Measurements from ENCODE around the gene ZNF488. TPM values are rescaled to one million over a fixed set of nuclear protein-coding genes. Genes with fewer than 3 reads are reported as not detected.

ZNF488 gene
- polyA plus RNA-seq, 2 of the 4 experiments (the other 2 are of a cell fraction) = 4.0 to 8.3 TPM

DNA sequence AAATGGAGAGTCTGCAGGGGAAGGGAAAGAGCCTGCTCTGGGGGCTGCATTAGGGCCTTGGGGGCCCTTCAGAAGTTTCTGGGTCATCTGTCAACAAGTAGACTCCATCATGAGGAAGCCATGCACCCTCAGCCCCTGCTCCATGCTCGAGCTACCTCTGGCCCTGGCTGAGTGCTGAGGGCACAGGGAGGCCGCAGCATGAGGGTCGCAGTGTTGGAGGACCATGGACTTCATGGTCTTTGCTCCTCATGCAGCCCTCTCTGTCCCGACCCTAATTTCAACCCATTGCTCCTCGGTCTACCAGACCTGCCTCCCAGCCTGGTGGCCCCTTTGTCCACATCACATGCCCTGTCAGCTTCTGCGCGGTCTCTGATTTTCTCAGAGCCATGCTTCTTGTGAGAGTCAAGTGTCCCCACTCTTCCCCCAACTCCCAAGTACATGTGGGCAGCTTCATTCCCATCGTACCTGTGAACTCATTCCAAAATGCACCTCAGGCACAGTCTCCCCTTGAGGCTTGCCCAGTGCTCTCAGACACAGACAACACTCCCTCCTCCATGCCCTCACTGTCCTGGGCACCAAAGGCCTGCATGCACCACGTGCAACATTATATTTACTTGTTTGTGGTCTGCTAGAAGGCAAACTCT, 14.7 kb downstream of the ZNF488 start:
- H3K9me3 ChIP-seq = no peaks in the 10 kb centered on the region
- H3K4me3 ChIP-seq = no peak overlapping the region
- FAIRE-seq (no peak), ATAC-seq (no peak), DNase-seq (ENCODE audit: low read depth in 1 of 2, low spot score in 1 of 2) (no peak)
- no peak for TF ChIP-seq ZC3H11A (IDR thresholded peaks at IDR 0.05)
- TF ChIP-seq ZFP36 (IDR thresholded peaks at IDR 0.05; ENCODE audit: borderline replicate concordance, partially characterized antibody) = no peak
- no peak for TF ChIP-seq CEBPB (IDR thresholded peaks at IDR 0.05)
- no peak for TF ChIP-seq E2F6 (IDR thresholded peaks at IDR 0.05; ENCODE audit: borderline replicate concordance, low read depth)
- TF ChIP-seq HOXA7 (CRISPR knock-in tag; IDR thresholded peaks at IDR 0.05) = no peak
- no peaks in the 10 kb centered on the region for H3K4me1 ChIP-seq
- H3K27ac ChIP-seq = no peak overlapping the region
- ChIA-PET POLR2A (no interaction called here), CTCF (interaction anchor here (1.1 to 5.2 kb wide), 2 partner anchors 10 to 12 kb away, joined by 5 to 27 read pairs; no protein-coding TSS in a partner anchor)
- no peak overlapping the region for H3K4me2 ChIP-seq
- 77% methylated on average over 9 of the region's 9 CpGs for WGBS (ENCODE audit: missing lambda C conversion rate)

DNA sequence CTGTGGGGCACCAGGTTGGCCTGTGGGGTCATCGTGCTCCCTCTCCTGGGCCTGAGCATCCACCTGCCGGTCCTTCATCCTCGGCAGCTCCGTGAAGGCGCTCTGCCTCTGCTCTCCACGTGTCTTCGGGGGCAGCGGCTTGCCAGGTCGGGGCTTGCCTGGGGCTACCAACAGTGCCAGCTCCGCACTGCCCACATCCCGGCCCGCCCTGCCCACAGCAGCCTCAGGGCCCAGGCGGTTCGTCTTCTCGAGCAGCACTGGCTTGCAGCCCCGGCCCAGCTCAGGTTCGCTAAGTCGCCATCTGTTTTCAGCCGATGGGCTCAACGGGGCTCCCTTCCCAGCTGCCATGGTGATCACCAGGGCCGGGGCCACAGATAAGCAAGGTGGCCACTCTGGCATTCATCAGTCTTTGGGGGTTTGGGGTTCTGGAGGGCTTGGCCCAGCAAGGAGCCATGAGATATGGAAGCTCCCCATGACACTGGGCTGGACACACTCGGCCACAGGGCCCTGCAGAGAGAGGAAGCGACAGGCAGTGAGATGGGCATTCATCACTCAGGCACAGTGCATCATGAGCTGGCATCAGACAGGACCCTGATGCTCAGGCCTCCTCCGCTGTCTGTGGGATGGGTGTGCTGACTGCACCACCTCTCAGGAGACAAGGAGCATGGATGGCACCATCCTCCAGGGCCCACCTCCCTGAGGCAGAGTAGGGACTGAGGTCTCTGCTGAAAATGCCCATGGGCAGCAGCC, 15.5 kb downstream of the ZNF488 start:
- POLR2A ChIA-PET = interaction anchor here (0.9 kb wide), 1 partner anchor 16 kb away, joined by 4 read pairs; the partner anchor contains the start of gene ZNF488
- Histone ChIP-seq H3K4me3 (no peak overlapping the region), H3K4me1 (no peaks in the 10 kb centered on the region), H3K9me3 (no peaks in the 10 kb centered on the region), H3K27ac (no peak overlapping the region), H3K4me2 (no peak overlapping the region)
- FAIRE-seq = no peak
- CTCF ChIA-PET = interaction anchor here (0.8 to 5.2 kb wide), 5 partner anchors 9 to 344 kb away, joined by 3 to 27 read pairs (median 4); no protein-coding TSS in a partner anchor
- no peak for ATAC-seq
- no peak for DNase-seq (ENCODE audit: low read depth in 1 of 2, low spot score in 1 of 2)
- 95% methylated on average over 12 of the region's 24 CpGs for WGBS (ENCODE audit: missing lambda C conversion rate)
- TF ChIP-seq HES2 (IDR thresholded peaks at IDR 0.05) (no peak), RNF2 (IDR thresholded peaks at IDR 0.05; ENCODE audit: borderline replicate concordance, low read depth) (no peak), USF2 (IDR thresholded peaks at IDR 0.05) (no peak), TP53 (CRISPR knock-in tag; IDR thresholded peaks at IDR 0.05) (no peak), NR3C1 (IDR thresholded peaks at IDR 0.05) (no peak), HOXB13 (CRISPR knock-in tag; IDR thresholded peaks at IDR 0.05; ENCODE audit: low read depth) (no peak), CHD4 (IDR thresholded peaks at IDR 0.05; ENCODE audit: borderline replicate concordance) (no peak), RARB (CRISPR knock-in tag; IDR thresholded peaks at IDR 0.05) (no peak), JUNB (IDR thresholded peaks at IDR 0.05) (no peak), BHLHE40 (IDR thresholded peaks at IDR 0.05; ENCODE audit: low read depth, low read length) (no peak), CBX8 (IDR thresholded peaks at IDR 0.05) (no peak), EHMT2 (IDR thresholded peaks at IDR 0.05; ENCODE audit: low read depth) (no peak), HEYL (CRISPR knock-in tag; IDR thresholded peaks at IDR 0.05) (no peak), FOXS1 (CRISPR knock-in tag; IDR thresholded peaks at IDR 0.05) (no peak)
- TF ChIP-seq, protein P1, sequence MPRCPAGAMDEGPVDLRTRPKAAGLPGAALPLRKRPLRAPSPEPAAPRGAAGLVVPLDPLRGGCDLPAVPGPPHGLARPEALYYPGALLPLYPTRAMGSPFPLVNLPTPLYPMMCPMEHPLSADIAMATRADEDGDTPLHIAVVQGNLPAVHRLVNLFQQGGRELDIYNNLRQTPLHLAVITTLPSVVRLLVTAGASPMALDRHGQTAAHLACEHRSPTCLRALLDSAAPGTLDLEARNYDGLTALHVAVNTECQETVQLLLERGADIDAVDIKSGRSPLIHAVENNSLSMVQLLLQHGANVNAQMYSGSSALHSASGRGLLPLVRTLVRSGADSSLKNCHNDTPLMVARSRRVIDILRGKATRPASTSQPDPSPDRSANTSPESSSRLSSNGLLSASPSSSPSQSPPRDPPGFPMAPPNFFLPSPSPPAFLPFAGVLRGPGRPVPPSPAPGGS (IDR thresholded peaks at IDR 0.05) = no peak
- TF ChIP-seq, protein P2, sequence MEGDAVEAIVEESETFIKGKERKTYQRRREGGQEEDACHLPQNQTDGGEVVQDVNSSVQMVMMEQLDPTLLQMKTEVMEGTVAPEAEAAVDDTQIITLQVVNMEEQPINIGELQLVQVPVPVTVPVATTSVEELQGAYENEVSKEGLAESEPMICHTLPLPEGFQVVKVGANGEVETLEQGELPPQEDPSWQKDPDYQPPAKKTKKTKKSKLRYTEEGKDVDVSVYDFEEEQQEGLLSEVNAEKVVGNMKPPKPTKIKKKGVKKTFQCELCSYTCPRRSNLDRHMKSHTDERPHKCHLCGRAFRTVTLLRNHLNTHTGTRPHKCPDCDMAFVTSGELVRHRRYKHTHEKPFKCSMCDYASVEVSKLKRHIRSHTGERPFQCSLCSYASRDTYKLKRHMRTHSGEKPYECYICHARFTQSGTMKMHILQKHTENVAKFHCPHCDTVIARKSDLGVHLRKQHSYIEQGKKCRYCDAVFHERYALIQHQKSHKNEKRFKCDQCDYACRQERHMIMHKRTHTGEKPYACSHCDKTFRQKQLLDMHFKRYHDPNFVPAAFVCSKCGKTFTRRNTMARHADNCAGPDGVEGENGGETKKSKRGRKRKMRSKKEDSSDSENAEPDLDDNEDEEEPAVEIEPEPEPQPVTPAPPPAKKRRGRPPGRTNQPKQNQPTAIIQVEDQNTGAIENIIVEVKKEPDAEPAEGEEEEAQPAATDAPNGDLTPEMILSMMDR (IDR thresholded peaks at IDR 0.05) = no peak

All from A549 (cell line).